ENCODE data around the gene GTF3C2. TPM values are rescaled to one million over a fixed set of nuclear protein-coding genes. Genes with fewer than 3 reads are reported as not detected.

Gene GTF3C2
- total and polyA plus RNA-seq, 2 of the 4 experiments (the other 2 are of a cell fraction), result 25.5 to 36.9 TPM

DNA sequence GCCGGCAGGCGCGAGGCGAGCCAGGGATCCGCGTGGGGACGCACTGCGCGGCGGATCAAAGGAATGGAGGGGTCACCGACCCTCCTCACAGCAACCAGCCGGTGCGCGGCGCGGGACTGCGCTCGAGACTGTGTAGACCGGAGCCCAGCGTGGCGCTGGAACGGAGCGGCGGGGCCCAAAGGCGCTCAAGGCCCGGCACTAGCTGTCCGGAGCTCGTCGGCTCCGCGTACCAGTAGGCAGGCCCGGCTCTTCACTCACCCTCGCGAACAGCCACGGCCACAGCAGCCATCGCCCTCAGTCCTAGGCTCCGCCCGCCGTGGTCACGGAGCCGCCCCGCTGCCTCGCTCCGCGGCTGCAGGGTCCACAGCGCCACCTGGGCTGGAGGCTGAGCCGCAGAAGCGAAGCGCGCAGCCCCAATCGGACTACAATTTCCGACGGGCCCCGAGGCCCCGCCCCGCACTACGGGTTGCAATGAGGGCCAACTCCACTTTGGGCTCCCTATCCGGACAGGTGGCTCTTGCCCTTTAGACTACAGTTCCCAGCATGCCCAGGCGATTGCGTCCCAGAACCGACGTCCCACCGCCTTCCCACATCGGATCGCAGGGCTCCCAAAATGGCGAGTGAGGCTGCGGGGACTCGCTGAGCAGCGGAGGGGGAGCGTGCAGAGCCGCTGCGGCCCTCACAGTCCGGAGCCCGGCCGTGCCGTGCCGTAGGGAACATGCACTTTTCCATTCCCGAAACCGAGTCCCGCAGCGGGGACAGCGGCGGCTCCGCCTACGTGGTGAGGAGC, 13.7 kb upstream of the GTF3C2 start, which contains the start of the genes EIF2B4 and SNX17 (continued):
- TF ChIP-seq, protein P1, sequence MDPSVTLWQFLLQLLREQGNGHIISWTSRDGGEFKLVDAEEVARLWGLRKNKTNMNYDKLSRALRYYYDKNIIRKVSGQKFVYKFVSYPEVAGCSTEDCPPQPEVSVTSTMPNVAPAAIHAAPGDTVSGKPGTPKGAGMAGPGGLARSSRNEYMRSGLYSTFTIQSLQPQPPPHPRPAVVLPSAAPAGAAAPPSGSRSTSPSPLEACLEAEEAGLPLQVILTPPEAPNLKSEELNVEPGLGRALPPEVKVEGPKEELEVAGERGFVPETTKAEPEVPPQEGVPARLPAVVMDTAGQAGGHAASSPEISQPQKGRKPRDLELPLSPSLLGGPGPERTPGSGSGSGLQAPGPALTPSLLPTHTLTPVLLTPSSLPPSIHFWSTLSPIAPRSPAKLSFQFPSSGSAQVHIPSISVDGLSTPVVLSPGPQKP (IDR thresholded peaks at IDR 0.05; ENCODE audit: borderline replicate concordance, low read depth, low read length), result no peak
- peak; percentile 81; the same call in 1 of the 2 replicates for TF ChIP-seq MXI1 (IDR thresholded peaks at IDR 0.05; ENCODE audit: borderline replicate concordance, low read depth, low read length)

Measured in IMR-90 (cell line).